Astrocyte (in vitro differentiated cells and primary cell): ENCODE measurements around the gene ESYT3.

ENCODE experiments used
- CTCF ChIP-seq: IDR thresholded peaks from 2 replicates; pipeline ENCODE4 v1.5.1; 2011; ENCODE audit warnings: low read depth, mild to moderate bottlenecking, inconsistent platforms, low read length, moderate library complexity; ENCODE audit not compliant: insufficient read depth
- EZH2 ChIP-seq: IDR thresholded peaks from 2 replicates; pipeline ENCODE4 v1.6.1; 2012; ENCODE audit warnings: mild to moderate bottlenecking, low read length, inconsistent platforms; ENCODE audit not compliant: insufficient read depth

GRCh38 chr3:138479438-138479863 lies 45.0 kb downstream of the ESYT3 start:
- TF ChIP-seq CTCF (peak; percentile 92), EZH2 (no peak)
